K562 (cell line): ENCODE results near the gene ROBO2. TPM values are rescaled to one million over a fixed set of nuclear protein-coding genes. Genes with fewer than 3 reads are reported as not detected.

Experiments used
- ATAC-seq: fragments of 200-7000 bp; cut with Tn5 transposase; 3 replicates; pipeline ENCODE4 v1.9.1; 2020; ENCODE audit warnings: moderate library complexity
- BruUV-seq: library from RNA; stranded (reverse); fragments of 400-500 nt; replicated peaks from 2 replicates; lab custom pipeline; 2021; lab: Mats Ljungman, UMichigan
- CTCF ChIA-PET: fragments of 300-600 bp; formaldehyde crosslinking; extraction: SDS; loops from one replicate; lab custom pipeline; 2021; ENCODE audit warnings: low intra/inter-chr PET ratio; lab: Yijun Ruan, JAX
- POLR2A ChIA-PET: fragments of 300-600, 350-650 bp; sonication (Branson Sonifier 250); formaldehyde crosslinking; extraction: SDS; loops from one replicate; lab custom pipeline; 2021; ENCODE audit warnings: antibody characterized with exemption, inconsistent platforms; lab: Yijun Ruan, JAX
- DNase-seq, 4 experiments: peaks; one replicate each; pipeline versions ENCODE4 v3.0.0 to v3.0.0-alpha.2; 2011 to 2018; ENCODE audit warnings: low spot score in 3 of 4, mixed read lengths in 3 of 4; ENCODE audit errors: extremely low read depth in 1 of 4
- FAIRE-seq: peaks from 2 replicates; lab custom pipeline; 2011; peaks lifted over from hg19 to GRCh38; lab: Jason Lieb, UNC
- H2AFZ ChIP-seq: 2 replicates; pipeline ENCODE4 v1.6.0; 2011; ENCODE audit warnings: low read depth, low read length, control low read depth, inconsistent platforms
- H3K27ac ChIP-seq: fragments of 200-600 bp; 3 replicates; pipeline ENCODE4 v1.8.0; 2011; ENCODE audit warnings: low read depth, mild to moderate bottlenecking, control low read depth, inconsistent platforms, low read length, moderate library complexity, mixed read lengths; ENCODE audit errors: extremely low read depth
- H3K27me3 ChIP-seq, 2 experiments: fragments of 300-600 bp in 1 of 2; 2 replicates in 1 of 2; 3 replicates in 1 of 2; pipeline versions ENCODE4 v1.6.0 to v1.8.0; 2011; ENCODE audit warnings: inconsistent platforms in 2 of 2, low read length in 2 of 2, mild to moderate bottlenecking in 1 of 2, mixed read lengths in 1 of 2, moderate library complexity in 1 of 2; ENCODE audit not compliant: control insufficient read depth in 2 of 2, insufficient read depth in 2 of 2
- H3K36me3 ChIP-seq: fragments of 300-600 bp; 3 replicates; pipeline ENCODE4 v1.8.0; 2011; ENCODE audit warnings: mild to moderate bottlenecking, low read length, inconsistent platforms; ENCODE audit not compliant: control insufficient read depth, insufficient read depth
- H3K4me1 ChIP-seq, 2 experiments: fragments of 200-600 bp in 1 of 2; replicated peaks in 1 of 2; 2 replicates in 1 of 2; 3 replicates in 1 of 2; pipeline versions ENCODE4 v1.5.1 to v1.8.0; 2011; ENCODE audit warnings: inconsistent platforms in 2 of 2, low read length in 2 of 2, mild to moderate bottlenecking in 1 of 2, mixed read lengths in 1 of 2, moderate library complexity in 1 of 2; ENCODE audit not compliant: control insufficient read depth in 2 of 2, insufficient read depth in 2 of 2
- H3K4me2 ChIP-seq: 2 replicates; pipeline ENCODE4 v1.6.1; 2011; ENCODE audit warnings: low read length, control low read depth, inconsistent platforms, mixed read lengths; ENCODE audit not compliant: insufficient read depth
- H3K4me3 ChIP-seq: fragments of 200-600 bp; sonication (generic), shearing (Covaris generic); 2 replicates; pipeline ENCODE4 v1.5.1; 2016; ENCODE audit warnings: control low read depth, inconsistent platforms
- H3K79me2 ChIP-seq: fragments of 200-600 bp; 3 replicates; pipeline ENCODE4 v1.8.0; 2011; ENCODE audit warnings: low read length, inconsistent platforms; ENCODE audit not compliant: control insufficient read depth, insufficient read depth
- H3K9ac ChIP-seq, 2 experiments: 2 replicates each; pipeline versions ENCODE4 v1.6.0 to v1.6.1; 2011; ENCODE audit warnings: low read depth in 2 of 2, low read length in 2 of 2, control low read depth in 1 of 2, inconsistent platforms in 1 of 2, mild to moderate bottlenecking in 1 of 2, mixed read lengths in 1 of 2; ENCODE audit not compliant: insufficient read depth in 1 of 2
- H3K9me1 ChIP-seq: one replicate; pipeline ENCODE4 v1.6.0; 2011; ENCODE audit warnings: inconsistent platforms, mild to moderate bottlenecking, low read length, moderate library complexity; ENCODE audit not compliant: control insufficient read depth, insufficient read depth
- H3K9me3 ChIP-seq: replicated peaks from 2 replicates; pipeline ENCODE4 v1.5.1; 2011; ENCODE audit warnings: low read depth, low read length, inconsistent platforms; ENCODE audit not compliant: control insufficient read depth, insufficient read depth
- H4K20me1 ChIP-seq: replicated peaks from 2 replicates; pipeline ENCODE4 v1.6.1; 2011; ENCODE audit warnings: low read length, inconsistent platforms, mixed read lengths; ENCODE audit not compliant: control insufficient read depth, insufficient read depth
- BRD9 ChIP-seq: fragments of 450-650 bp; IDR thresholded peaks from 2 replicates; pipeline ENCODE4 v1.6.1; 2018; ENCODE audit warnings: low read depth; ENCODE audit not compliant: partially characterized antibody
- CEBPG ChIP-seq, 3 experiments: fragments of 200-800 bp in 1 of 3; sonication (Bioruptor generic) in 1 of 3; sonication (generic) in 1 of 3; formaldehyde crosslinking in 1 of 3; IDR thresholded peaks in 2 of 3; conservative IDR thresholded peaks in 1 of 3; 2 replicates each; pipeline versions ENCODE4 v1.6.1 to v1.8.0; 2016 to 2022; ENCODE audit warnings: missing compliant biosample characterization in 2 of 3, missing genetic modification characterization in 2 of 3, mild to moderate bottlenecking in 1 of 3, missing genetic modification reagents in 1 of 3
- CUX1 ChIP-seq: fragments of 200-800 bp; sonication (Bioruptor generic); IDR thresholded peaks from 2 replicates; pipeline ENCODE4 v1.6.1; 2016; ENCODE audit warnings: missing genetic modification characterization, missing compliant biosample characterization
- E2F8 ChIP-seq: fragments of 450-650 bp; IDR thresholded peaks from 2 replicates; pipeline ENCODE4 v1.7.1; 2018; ENCODE audit warnings: mild to moderate bottlenecking, low read depth; ENCODE audit not compliant: partially characterized antibody
- HCFC1 ChIP-seq: IDR thresholded peaks from 2 replicates; pipeline ENCODE4 v1.6.1; 2012; ENCODE audit warnings: low read depth, low read length, improper control_type of control experiment
- HOXB6 ChIP-seq: fragments of 250-450 bp; sonication (Bioruptor Pico); IDR thresholded peaks from 2 replicates; pipeline ENCODE4 v1.5.1; 2022; ENCODE audit warnings: mild to moderate bottlenecking, borderline replicate concordance
- ILK ChIP-seq: fragments of 450-650 bp; IDR thresholded peaks from 2 replicates; pipeline ENCODE4 v1.6.1; 2016; ENCODE audit warnings: missing genetic modification characterization, low read depth, mild to moderate bottlenecking, missing compliant biosample characterization, moderate library complexity, borderline replicate concordance
- NBN ChIP-seq: fragments of 450-650 bp; IDR thresholded peaks from 2 replicates; pipeline ENCODE4 v1.6.1; 2016; ENCODE audit warnings: low read depth, mild to moderate bottlenecking
- NCOA6 ChIP-seq: fragments of 450-650 bp; IDR thresholded peaks from 2 replicates; pipeline ENCODE4 v1.6.1; 2017; ENCODE audit warnings: mild to moderate bottlenecking
- NEUROD1 ChIP-seq: fragments of 150-350 bp; IDR thresholded peaks from 2 replicates; pipeline ENCODE4 v1.6.1; 2014; ENCODE audit warnings: borderline replicate concordance, low read length, low read depth; ENCODE audit not compliant: partially characterized antibody
- ZBTB49 ChIP-seq: sonication (generic); formaldehyde crosslinking; IDR thresholded peaks from 2 replicates; pipeline ENCODE4 v1.8.0; 2022; ENCODE audit warnings: missing genetic modification reagents, mild to moderate bottlenecking, borderline replicate concordance
- ZNF785 ChIP-seq: fragments of 250-450 bp; sonication (Bioruptor Pico); IDR thresholded peaks from 2 replicates; pipeline ENCODE4 v1.4.0; 2020; ENCODE audit warnings: mild to moderate bottlenecking
- WGBS: fragments of 100-300 bp; shearing (Covaris generic); methylation state at CpG from one replicate; pipeline ENCODE4 v1.1.6; 2016; ENCODE audit warnings: low coverage, mixed read lengths; ENCODE audit not compliant: insufficient coverage; ENCODE audit errors: missing lambda C conversion rate; 5-methylcytosine and 5-hydroxymethylcytosine counted together
- in situ Hi-C: fragments of 300-500 bp; cut with MboI; formaldehyde crosslinking; loops from 4 replicates; pipeline ENCODE4 v1.15.0; 2018; ENCODE audit warnings: inconsistent platforms, mixed read lengths
- intact Hi-C: fragments of 100-400 bp; cut with micrococcal nuclease; formaldehyde crosslinking; loops from 2 replicates; pipeline ENCODE4 v1.14.2; 2022
- polyA plus RNA-seq, 8 experiments: library from polyadenylated mRNA; depleted of rRNA in 4 of 8; stranded (reverse) in 5 of 8; unstranded in 3 of 8; fragments of >200 nt; fragmentation: Nextera tagmentation in 2 of 8; fragmentation: Illumina TruSeq in 1 of 8; extraction: Ambion mirVana in 2 of 8; extraction: Trizol in 1 of 8; gene quantifications; 2 replicates each; pipeline versions ENCODE4 v1.2.1 to v1.2.3, GENCODE V29; 2011 to 2014; ENCODE audit warnings: inconsistent platforms in 1 of 8, missing spikeins in 1 of 8
- total RNA-seq, 7 experiments: library from RNA; depleted of rRNA in 6 of 7; stranded (reverse); fragments of >200 nt in 6 of 7; fragmentation: Illumina TruSeq in 2 of 7; extraction: Trizol in 2 of 7; gene quantifications; 2 replicates each; pipeline versions ENCODE4 v1.2.1 to v1.2.3, GENCODE V29; 2011 to 2021; ENCODE audit warnings: low replicate concordance in 1 of 7

The ROBO2 gene
- total and polyA plus RNA-seq, 9 of the 15 experiments (the other 6 are each of a cell fraction or from before 2014, with no cell fraction given), result 0.84 to 3.0 (median 1.7) TPM

- BruUV-seq, result no TSS peak
- WGBS, result 35% methylated on average over 2 of the region's 4 CpGs
- ChIA-PET CTCF (no interaction called here), POLR2A (no interaction called here)
- Histone ChIP-seq H3K27me3 (no peaks in the 10 kb centered on the region), H2AFZ (no peak overlapping the region), H3K9me1 (no peaks in the 10 kb centered on the region), H3K9me3 (no peaks in the 10 kb centered on the region), H3K36me3 (no peaks in the 10 kb centered on the region), H3K79me2 (no peaks in the 10 kb centered on the region), H3K4me1 (peaks cover 0 to 3% of the 10 kb centered on the region in 2 experiments; a peak in 1 of 5 replicates), H3K4me2 (no peak overlapping the region), H3K4me3 (no peak overlapping the region), H3K27ac (no peak overlapping the region), H3K9ac (no peak overlapping the region), H4K20me1 (no peaks in the 10 kb centered on the region)
- DNase-seq (no peak), ATAC-seq (no peak), FAIRE-seq (no peak)
- in situ Hi-C loops, result no loop called here
- intact Hi-C loops, result no loop called here
- TF ChIP-seq HOXB6 (no peak), ZBTB49 (CRISPR knock-in tag) (no peak), CEBPG (CRISPR knock-in tag; IDR thresholded peaks at IDR 0.05) (no peak), CEBPG (tag; conservative IDR thresholded peaks at IDR 0.05 in 1 of 2, IDR thresholded peaks at IDR 0.05 in 1 of 2) (no peak), NBN (no peak), BRD9 (no peak), HCFC1 (no peak), ZNF785 (no peak), E2F8 (no peak), ILK (tag) (no peak), CUX1 (CRISPR knock-in tag) (no peak), NEUROD1 (no peak), NCOA6 (no peak)
Measured at GRCh38 chr3:77169823-77170222, 129.9 kb downstream of the ROBO2 start.
